ENCODE results near the gene ENOX1.
"Not testable (repeated sequence)": the region's sequence is repeated elsewhere in the genome, so short reads cannot be mapped to it uniquely, and the experiment has no call there.

The ENOX1 gene

DNA sequence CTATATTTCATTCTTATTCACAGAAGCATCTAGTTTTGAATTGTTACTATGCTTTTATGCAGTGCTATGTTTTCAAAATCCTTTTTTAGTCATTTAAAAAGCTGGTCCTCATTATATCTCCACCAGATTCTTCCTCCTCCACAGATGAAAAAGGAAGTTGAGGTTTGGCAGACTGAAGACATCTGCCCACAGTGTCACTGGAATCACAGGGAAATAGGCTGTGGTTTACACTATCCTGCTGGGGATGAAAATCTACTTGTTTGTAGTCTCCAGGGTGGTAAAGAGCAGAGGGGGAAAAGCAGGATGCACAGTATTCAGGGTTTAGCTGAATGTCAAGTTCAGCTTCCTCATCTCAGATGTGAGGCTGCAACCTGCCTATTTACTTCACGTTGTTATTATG lies 412.2 kb downstream of the ENOX1 start:
- no peak for DNase-seq

DNA sequence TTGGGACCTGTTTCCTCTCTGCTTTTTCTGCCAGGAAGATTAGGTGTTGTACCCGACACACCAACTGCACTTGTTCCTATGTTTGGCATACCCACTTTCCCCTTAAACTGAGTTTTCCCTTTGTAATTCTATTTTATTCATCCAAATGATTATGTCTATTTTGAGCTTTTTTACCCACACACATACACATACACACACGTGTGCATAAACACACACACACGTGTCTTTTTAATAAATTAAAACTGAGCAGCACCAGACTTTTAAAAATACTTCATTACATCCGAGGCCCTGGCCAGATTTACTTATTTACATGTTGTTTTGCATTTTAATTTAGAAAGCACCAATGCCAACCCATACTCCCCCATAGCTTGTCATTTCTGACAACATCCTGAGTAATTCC lies 413.4 kb downstream of the ENOX1 start:
- DNase-seq: no peak

DNA sequence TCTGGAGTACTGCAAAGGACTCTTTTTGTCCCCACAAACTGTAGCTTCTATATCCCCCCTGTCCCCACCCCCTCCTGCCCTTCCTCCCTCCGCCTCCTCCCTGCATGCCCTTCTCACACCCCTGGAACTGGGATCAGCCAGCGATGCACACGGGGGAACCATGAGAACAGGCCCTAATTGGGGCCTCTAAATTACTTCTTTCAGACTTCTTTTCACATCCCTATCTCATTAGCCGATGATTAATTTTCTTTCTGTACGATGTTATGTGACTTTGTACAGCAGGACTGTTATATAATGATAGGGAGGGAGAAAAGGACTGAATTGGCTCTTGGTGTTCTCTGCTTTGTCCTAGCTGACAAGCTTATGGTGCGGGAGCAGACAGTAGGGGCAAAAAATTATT lies 415.9 kb downstream of the ENOX1 start:
- DNase-seq: no peak

DNA sequence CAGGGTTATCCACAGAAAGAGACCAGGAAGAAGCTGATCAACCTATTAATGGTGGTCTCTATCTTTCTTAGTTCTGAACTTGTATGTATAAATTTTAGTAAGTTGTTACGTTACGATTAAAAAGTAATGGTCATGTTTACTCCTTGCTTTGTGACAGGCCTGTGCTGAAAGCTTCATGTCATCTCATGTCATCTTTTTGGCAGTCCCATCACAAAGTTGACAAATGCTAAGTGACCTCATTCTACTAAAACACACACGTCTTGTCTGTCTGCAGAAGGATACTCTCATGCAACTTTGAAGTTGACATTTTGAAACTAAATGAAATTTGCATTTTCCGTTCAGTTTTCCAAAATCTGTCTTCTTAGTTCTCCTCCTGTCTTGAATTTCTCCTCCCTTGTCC lies 417.5 kb downstream of the ENOX1 start:
- no peak for DNase-seq

DNA sequence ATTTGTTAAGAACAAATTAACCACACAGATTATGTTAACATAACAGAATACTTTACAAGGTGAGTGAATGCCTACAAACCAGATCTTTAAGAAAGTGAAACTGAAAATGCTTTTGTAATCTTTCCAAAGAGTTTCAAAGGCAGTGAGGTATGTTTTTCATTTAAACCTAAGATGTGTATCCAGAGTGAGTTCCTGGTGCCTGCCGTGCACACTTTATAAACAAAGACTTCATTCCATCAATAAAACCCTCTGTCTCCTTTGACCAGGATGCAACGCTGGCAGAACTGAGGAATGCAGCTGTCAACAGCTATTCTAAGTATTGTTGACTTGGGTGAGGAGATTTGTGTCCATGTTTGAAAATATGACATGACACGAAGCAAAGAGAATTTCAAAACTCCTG lies 418.8 kb downstream of the ENOX1 start:
- DNase-seq: no peak

DNA sequence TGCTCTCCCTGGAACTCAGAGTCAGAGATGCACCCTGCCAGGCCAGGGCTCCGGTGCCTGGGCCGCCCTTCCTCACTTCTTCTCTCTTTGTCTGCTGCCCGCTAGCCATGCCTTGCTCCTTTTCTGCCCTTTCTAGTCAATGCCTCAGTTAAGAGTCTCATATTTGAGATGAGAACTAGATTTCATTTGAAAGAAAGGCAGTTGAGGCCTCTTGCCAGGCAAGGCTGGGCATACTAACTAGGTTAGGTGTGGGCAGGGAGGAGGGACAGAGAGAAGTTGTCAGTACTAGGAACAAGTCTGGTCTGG lies 421.8 kb downstream of the ENOX1 start:
- DNase-seq: no peak

DNA sequence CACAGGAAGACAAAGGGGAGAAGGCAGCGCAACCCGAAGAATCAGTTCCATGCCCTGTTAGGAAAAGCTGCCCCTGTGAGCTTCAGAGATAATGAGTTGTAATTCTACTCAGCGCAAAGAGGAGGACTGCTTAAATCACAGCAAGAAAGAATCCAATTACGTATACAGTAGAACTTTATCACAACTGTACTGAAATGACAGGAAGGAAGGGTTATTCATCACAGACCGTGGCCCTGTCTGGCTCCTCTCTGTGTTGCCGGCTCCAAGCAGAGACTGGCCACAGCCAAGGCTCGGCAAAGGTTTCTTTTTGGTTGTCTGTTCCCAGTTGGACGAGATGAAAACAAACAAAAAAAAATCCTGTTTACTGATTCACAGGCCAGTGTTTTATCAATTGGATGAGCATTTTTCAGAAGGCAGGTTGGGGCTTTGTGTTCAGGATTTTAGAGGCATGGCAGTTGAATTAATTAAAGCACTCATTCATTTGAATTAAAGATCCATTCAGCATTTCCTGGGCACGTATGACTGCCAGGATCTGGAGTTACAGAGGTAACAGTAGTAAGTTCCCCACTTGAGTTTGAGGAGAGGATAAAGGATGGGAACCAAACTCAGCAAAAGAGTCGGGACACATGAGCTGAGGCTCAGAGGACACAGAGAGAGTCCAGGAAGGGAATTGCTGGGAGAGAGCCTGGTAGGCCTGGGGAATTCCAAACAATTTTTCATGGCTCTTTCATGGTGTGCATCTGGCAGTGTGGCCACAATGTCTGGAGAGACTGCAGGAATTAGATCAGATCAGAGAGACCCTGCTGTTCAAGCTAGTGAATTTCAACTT lies 422.3 kb downstream of the ENOX1 start:
- DNase-seq: no peak

DNA sequence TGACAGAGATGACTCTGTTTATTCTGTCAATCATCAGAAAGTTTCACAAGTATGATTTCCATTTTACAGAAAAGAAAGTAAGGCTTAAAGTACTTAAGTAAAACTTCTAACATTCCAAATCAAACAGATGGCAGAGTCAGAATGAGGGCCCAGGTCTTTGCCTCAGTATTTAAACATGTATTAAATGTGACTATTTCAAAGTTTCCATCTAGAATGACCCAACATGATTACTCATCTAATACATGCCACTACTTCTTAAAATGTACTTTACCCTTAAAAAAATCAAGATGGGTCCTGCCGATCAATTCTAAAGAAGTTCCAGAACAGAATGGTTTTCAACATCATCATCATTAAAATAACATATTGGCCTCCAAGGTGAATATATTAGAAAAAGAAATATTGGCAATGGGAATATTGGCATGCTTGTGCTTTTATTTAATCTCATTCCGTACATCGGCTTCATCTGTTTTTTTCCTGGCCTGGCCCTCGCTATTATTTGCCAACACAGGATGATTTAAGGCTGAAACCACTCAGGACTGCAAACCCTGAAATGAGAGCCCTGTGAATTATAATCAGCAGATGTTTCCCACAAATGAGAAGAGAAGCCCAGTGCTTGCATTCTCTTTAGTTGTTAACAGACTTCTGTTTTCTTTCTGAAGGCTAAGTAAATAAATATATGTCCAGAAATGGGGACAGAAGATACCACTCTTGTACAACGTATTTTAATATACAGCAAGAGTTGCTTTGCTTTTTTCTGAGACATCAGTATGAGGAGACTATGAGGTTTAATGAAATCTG lies 423.4 kb downstream of the ENOX1 start:
- DNase-seq: no peak

DNA sequence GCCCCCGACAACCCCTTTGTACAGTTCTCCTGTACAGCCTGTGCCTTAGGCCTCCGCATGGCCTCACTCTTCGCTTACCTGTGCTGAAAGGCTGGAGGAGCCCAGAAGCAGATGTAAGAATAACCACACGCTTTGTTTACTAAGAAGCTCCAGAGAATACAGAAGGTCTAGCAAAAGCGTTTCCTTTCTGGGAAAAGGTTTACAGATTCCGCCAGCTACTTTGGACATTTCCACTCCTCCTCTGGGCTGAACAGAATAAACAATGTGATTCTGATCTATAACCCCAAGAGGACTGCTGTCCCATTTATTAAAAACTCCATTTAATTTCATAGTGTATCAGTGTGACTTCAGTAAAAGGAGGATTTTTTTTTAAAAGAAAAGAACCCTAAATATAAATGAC lies 424.2 kb downstream of the ENOX1 start:
- DNase-seq: no peak

DNA sequence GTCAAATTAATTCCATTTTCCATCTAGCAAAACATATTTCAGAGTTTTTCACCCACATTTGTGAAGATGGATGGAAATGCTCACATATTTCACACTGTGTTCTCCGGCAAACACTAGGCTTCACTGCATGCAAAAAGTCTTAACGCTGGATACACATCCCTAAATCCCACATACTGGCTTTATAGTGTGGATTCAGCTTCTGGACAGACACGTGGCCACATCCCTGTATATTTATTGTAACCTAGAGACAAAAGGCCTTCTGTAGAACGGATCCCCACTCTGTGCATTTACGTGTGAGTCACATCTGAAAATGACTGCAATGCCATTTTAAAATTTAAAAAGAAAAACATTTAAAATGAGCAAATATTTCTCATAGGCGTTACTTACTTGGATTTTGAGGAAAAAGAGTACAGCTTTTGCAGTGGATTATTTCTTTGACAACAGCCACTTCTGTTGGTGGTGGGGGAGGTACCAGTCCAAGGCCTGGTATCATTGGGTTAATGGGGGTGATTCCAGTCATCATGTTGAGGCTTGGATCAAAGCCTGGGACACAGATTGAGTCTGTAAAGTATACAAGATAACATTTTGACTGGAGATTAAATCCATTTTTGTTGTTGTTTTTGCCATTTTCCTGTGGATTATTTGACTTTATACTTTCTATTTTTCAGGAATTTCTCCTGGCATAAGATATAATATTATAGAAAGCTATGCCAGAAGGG lies 425.7 kb downstream of the ENOX1 start:
- DNase-seq: no peak

DNA sequence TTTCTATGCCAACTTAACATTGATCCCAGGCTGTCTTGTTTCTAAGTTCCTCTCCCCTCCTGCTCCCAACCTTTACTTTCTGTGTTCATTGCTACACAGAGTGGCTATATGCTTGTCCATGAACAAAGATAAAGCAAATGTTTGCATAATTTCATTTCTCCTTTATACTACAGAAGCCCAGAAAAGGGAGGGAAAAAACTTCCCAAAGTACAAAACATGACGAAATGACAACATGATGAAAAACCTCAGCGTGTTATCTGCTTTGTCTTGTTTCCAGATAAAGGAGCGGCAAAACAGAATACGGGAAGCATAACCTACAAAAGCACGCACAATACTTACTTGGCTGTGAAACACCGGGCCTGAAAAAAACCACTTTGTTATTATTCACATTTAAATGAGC lies 426.6 kb downstream of the ENOX1 start:
- no peak for DNase-seq

DNA sequence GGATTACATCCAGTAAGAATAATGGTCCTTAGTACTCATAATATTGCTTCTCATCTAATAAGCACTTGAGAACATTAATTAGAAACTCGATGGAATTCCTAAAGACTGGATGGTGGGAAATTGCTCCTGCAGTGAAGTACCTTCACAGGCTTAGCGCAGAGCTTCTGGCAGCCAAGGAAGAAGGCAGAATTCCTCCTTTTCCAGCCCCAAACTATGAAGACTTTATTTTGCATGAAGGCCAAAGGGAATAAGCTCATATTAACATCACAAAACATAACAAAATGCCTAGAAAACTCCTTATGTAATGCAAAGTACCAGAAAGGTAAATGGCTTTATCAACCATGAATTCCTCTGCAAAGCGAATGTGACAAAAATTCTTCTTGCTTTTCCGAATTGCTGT lies 427.2 kb downstream of the ENOX1 start:
- DNase-seq: no peak

DNA sequence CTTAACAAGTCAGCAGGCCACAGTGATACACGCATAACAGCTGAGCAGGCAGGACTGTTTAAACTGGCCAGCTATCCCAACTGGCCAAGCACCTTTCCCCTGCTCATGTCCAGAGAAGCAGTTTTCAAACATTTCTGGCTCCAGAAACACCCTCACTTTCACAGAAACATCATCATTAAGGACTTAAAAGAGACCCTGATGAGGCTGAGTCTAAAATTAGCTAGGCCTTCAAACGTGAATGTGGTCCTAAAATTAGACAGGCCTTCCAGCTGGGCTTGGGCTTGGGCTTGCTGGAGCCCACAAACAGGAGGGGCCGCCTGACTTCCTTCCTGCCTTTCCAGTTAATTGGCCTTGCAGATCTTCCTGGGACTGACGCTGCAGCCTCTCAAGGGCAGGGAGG lies 429.2 kb downstream of the ENOX1 start:
- no peak for DNase-seq

DNA sequence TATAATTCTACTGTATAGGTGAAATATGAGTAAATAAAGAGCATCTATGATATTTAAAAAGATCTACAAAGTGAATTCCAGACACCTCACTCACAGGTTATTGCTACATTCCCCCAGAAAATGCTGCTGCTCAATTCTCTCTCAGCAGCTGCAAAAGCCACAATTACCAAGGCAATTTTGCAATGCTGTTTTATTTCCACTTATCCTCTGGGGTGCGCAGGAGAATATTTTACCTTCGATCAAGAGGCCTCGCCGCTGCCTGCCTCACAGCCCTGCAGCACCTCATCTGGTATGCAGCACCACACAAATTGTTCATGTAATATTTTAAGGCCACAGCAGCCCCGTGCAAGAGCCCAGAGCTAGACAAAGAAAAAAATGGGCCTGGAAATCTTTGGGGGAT lies 430.2 kb downstream of the ENOX1 start:
- no peak for DNase-seq

DNA sequence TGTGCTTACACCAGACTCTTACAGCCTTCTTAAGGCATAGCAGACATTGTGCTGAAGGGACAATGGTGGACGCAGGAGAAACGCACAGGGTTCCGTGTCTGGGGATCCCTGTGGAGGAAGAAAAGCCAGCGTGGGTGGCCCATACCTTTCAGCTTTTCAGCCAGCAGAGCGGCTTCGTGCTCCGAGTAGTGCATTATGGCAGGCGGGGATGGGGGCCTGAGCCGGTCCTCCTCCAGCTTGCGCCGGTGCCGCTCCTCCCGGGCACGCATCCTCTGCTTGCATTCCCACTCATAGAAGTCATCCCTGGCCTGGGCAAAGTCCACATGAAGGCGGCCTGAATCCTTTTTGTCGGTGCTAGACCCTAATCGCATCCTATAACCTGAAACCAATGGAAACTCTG lies 431.0 kb downstream of the ENOX1 start:
- DNase-seq: no peak

DNA sequence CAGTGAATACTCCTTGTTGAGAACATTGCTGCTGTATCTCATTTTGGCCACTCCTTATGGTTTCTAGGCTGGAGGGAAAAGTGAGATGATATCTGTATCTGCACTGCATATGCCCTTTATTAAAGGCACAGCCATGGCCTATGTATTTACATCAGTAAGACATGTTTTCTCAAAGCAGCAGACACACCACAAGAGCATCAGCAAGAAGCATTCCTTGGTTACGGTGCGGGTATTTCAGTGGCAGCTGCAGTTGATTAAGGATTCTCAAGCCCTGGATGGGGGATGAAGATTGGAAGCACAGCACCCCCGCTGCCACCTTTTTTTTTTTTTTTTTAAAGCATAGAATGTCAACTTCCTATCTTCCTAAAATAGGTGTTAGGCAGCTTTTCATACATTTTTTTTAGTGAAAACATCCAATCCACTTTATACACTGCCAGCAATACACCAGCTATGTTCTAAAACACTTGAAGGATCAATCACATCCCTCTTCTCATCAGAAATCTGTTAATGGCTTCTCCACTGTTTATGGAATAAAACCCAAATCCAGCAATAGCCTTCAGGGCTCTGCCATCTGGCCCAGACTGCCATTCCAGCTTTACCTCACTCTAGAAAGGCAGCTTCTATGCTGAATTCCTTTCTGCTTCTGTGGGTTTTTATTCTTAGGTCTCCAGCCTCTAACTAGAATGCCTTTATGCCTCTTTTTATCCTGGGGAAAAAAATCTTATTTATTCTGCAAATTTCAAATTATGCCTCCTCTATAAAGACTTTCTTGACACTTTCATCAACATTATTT lies 432.4 kb downstream of the ENOX1 start:
- DNase-seq: no peak

DNA sequence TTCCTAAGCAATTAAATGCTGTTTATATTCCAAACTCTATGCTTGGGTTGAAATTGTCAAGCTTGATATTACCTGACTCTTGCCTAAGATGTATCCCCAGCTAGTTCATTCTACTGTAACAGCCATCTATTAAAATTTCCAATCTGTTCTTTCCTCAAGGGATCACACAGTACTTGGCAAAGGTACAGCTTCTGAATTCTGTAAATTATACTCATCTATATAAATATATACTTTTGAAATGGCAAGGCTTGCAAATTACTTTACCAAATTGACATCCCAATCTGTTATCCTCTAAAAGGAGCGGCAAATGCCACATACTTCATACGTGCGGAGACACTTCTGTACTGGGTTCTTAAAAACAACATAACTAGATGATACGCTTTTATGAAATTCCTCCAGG lies 433.1 kb downstream of the ENOX1 start:
- no peak for DNase-seq

DNA sequence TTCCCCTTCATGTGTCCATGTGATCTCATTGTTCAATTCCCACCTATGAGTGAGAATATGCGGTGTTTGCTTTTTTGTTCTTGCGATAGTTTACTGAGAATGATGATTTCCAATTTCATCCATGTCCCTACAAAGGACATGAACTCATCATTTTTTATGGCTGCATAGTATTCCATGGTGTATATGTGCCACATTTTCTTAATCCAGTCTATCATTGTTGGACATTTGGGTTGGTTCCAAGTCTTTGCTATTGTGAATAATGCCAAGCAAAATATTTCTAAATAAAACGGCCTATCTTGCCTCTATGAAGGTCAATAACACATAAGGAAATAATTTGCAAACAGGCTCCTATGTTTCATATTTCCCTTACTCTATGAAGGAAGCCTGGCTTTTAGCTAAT lies 435.2 kb downstream of the ENOX1 start:
- not testable (repeated sequence) for DNase-seq

DNA sequence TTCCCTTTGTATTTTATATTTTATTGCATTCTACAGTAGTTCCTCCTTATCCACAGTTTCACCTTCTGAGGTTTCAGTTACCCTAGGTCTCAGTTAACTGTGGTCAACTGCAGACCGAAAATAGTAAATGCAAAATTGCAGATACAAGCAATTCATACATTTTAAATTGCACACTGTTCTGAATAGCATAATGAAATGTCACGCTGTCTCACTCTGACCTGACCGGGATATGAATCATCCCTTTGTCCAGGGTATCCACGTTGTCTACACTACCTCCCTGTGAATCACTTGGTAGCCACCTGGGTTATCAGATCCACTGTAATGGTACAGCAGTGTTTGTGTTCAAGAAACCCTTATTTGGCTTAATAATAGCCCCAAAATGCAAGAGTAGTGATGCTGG lies 438.4 kb downstream of the ENOX1 start:
- DNase-seq: no peak

DNA sequence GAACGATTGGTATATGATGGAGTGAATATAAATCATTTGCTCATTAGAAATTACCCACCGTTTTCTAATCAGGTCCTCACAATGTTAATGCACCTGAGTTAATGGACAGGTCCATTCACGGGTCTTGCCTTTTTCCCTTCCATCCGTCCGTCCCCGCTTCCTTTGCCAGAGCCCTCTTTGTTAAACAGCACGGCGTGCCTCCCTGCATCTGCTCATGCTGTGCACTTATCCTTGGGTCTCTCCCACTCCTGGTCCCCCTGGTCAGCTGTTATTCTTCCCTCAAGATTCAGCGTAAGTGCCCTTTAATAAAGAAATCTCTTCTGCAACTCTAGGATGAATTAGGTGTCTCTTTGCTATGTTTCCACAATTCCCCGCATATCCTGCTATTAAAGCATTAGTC lies 438.9 kb downstream of the ENOX1 start:
- DNase-seq: no peak

DNA sequence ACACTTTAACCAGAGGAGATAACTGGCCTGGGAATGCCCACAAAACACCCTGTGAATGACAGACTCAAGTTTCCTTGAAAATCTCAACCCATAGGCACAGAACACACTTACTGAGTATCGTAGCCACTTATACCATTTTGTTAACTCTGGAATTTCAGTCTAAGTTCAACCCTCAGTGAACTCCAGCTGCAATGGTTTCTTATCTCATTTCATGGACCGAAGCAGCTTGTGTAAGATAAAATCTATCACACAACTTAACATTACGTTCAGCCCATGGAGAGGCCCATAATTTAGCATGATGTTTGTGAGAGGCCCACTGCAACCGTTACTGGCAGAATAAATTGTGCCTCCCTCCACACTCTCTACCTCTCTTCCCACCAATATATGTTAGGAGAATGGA lies 440.3 kb downstream of the ENOX1 start:
- DNase-seq: no peak

DNA sequence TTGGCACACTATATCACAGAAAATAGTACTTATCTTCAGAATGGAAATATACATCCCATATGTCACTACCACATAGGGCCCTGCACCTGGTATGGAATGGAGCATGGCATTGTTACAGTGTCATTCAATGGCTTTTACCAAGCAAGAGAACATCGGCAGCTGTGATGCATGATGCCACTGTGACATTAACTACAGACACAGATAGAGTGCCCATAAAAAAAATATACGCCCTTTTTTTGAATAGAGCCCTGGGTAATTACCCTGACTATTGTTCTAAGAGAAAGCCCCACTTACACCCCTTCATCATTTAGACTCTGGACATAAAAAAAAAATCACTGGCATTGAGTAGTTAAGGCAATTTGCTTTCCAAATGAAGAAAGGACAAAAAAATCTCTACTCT lies 443.1 kb downstream of the ENOX1 start:
- no peak for DNase-seq

Data from activated T-cell treated with anti-CD3 and anti-CD28 coated beads for 4 hours (primary cell).